Mesenchymal stem cell (in vitro differentiated cells and primary cell): ENCODE results near the gene EML2.
A peak's percentile ranks its signal among the peaks of the same experiment; 100 is the strongest.

Experiments
- DNase-seq: peaks from one replicate; pipeline ENCODE4 v3.0.0-alpha.2; 2013
- H2AFZ ChIP-seq: one replicate; pipeline ENCODE4 v1.6.1; 2013; ENCODE audit warnings: low read depth, mild to moderate bottlenecking, control low read depth, inconsistent platforms, low read length, moderate library complexity
- H2AK5ac ChIP-seq: 2 replicates; pipeline ENCODE4 v1.6.1; 2013; ENCODE audit warnings: low read length, moderate library complexity, mild to moderate bottlenecking, inconsistent platforms; ENCODE audit not compliant: severe bottlenecking
- H2BK120ac ChIP-seq: one replicate; pipeline ENCODE4 v1.6.1; 2013; ENCODE audit warnings: low read depth, mild to moderate bottlenecking, inconsistent platforms, low read length, moderate library complexity
- H2BK12ac ChIP-seq, 2 experiments: one replicate each; pipeline ENCODE4 v1.6.1; 2013; ENCODE audit warnings: inconsistent platforms in 2 of 2, low read length in 2 of 2, mild to moderate bottlenecking in 2 of 2, moderate library complexity in 2 of 2, control low read depth in 1 of 2
- H2BK15ac ChIP-seq: one replicate; pipeline ENCODE4 v1.6.1; 2013; ENCODE audit warnings: mild to moderate bottlenecking, low read depth, inconsistent platforms; ENCODE audit not compliant: poor library complexity, severe bottlenecking
- H2BK5ac ChIP-seq: 2 replicates; pipeline ENCODE4 v1.6.1; 2013; ENCODE audit warnings: low read depth, mild to moderate bottlenecking, low read length, control low read depth, inconsistent platforms; ENCODE audit not compliant: poor library complexity, severe bottlenecking
- H3K14ac ChIP-seq, 2 experiments: one replicate each; pipeline ENCODE4 v1.6.1; 2013; ENCODE audit warnings: inconsistent platforms in 2 of 2, low read length in 2 of 2, control low read depth in 1 of 2, mild to moderate bottlenecking in 1 of 2, moderate library complexity in 1 of 2
- H3K18ac ChIP-seq, 2 experiments: one replicate each; pipeline ENCODE4 v1.6.1; 2013; ENCODE audit warnings: inconsistent platforms in 2 of 2, low read length in 2 of 2, control low read depth in 1 of 2, low read depth in 1 of 2, mild to moderate bottlenecking in 1 of 2
- H3K23ac ChIP-seq, 2 experiments: one replicate each; pipeline ENCODE4 v1.6.1; 2013; ENCODE audit warnings: inconsistent platforms in 2 of 2, low read length in 2 of 2, mild to moderate bottlenecking in 2 of 2, moderate library complexity in 2 of 2, control low read depth in 1 of 2
- H3K27ac ChIP-seq: 2 replicates; pipeline ENCODE4 v1.5.1; 2013; ENCODE audit warnings: mild to moderate bottlenecking, moderate library complexity, low read length, control low read depth, inconsistent platforms; ENCODE audit not compliant: poor library complexity, severe bottlenecking
- H3K27me3 ChIP-seq, 2 experiments: 2 replicates each; pipeline versions ENCODE4 v1.6.1 to v1.7.0; 2013; ENCODE audit warnings: low read length in 2 of 2, mild to moderate bottlenecking in 2 of 2, moderate library complexity in 2 of 2, control low read depth in 1 of 2, inconsistent platforms in 1 of 2; ENCODE audit not compliant: control insufficient read depth in 1 of 2, insufficient read depth in 1 of 2
- H3K36me3 ChIP-seq, 2 experiments: 2 replicates each; pipeline versions ENCODE4 v1.6.1 to v1.7.0; 2013; ENCODE audit warnings: low read length in 2 of 2, control low read depth in 1 of 2, inconsistent platforms in 1 of 2, low read depth in 1 of 2, mild to moderate bottlenecking in 1 of 2; ENCODE audit not compliant: insufficient read depth in 2 of 2, control insufficient read depth in 1 of 2
- H3K4ac ChIP-seq, 2 experiments: one replicate each; pipeline ENCODE4 v1.6.1; 2013; ENCODE audit warnings: inconsistent platforms in 2 of 2, low read length in 2 of 2, mild to moderate bottlenecking in 2 of 2, moderate library complexity in 2 of 2, control low read depth in 1 of 2, low read depth in 1 of 2
- H3K4me1 ChIP-seq: 2 replicates; pipeline ENCODE4 v1.6.1; 2013; ENCODE audit warnings: low read depth, low read length, control low read depth; ENCODE audit not compliant: control insufficient read depth, insufficient read depth
- H3K4me2 ChIP-seq: 2 replicates; pipeline ENCODE4 v1.6.1; 2013; ENCODE audit warnings: low read length, mild to moderate bottlenecking, inconsistent platforms; ENCODE audit not compliant: poor library complexity, severe bottlenecking
- H3K4me3 ChIP-seq, 2 experiments: 2 replicates each; pipeline versions ENCODE4 v1.5.1 to v1.7.0; 2013; ENCODE audit warnings: low read length in 2 of 2, mild to moderate bottlenecking in 2 of 2, control low read depth in 1 of 2, low read depth in 1 of 2; ENCODE audit not compliant: insufficient read depth in 1 of 2
- H3K79me1 ChIP-seq: replicated peaks from 2 replicates; pipeline ENCODE4 v1.6.1; 2013; ENCODE audit warnings: mild to moderate bottlenecking, control low read depth, low read length, inconsistent platforms; ENCODE audit not compliant: poor library complexity, severe bottlenecking
- H3K9ac ChIP-seq: 2 replicates; pipeline ENCODE4 v1.7.0; 2013; ENCODE audit warnings: mild to moderate bottlenecking, low read length, moderate library complexity
- H3K9me3 ChIP-seq: 2 replicates; pipeline ENCODE4 v1.7.0; 2013; ENCODE audit warnings: mild to moderate bottlenecking, low read length; ENCODE audit not compliant: control insufficient read depth
- H4K8ac ChIP-seq: one replicate; pipeline ENCODE4 v1.6.1; 2013; ENCODE audit warnings: inconsistent platforms, mild to moderate bottlenecking, low read length, moderate library complexity
- H4K91ac ChIP-seq: one replicate; pipeline ENCODE4 v1.6.1; 2013; ENCODE audit warnings: mild to moderate bottlenecking, low read length, inconsistent platforms
- WGBS: methylation state at CpG from one replicate; pipeline ENCODE4 v1.1.7; 2013; ENCODE audit warnings: mixed read lengths; 5-methylcytosine and 5-hydroxymethylcytosine counted together

The EML2 gene

DNA sequence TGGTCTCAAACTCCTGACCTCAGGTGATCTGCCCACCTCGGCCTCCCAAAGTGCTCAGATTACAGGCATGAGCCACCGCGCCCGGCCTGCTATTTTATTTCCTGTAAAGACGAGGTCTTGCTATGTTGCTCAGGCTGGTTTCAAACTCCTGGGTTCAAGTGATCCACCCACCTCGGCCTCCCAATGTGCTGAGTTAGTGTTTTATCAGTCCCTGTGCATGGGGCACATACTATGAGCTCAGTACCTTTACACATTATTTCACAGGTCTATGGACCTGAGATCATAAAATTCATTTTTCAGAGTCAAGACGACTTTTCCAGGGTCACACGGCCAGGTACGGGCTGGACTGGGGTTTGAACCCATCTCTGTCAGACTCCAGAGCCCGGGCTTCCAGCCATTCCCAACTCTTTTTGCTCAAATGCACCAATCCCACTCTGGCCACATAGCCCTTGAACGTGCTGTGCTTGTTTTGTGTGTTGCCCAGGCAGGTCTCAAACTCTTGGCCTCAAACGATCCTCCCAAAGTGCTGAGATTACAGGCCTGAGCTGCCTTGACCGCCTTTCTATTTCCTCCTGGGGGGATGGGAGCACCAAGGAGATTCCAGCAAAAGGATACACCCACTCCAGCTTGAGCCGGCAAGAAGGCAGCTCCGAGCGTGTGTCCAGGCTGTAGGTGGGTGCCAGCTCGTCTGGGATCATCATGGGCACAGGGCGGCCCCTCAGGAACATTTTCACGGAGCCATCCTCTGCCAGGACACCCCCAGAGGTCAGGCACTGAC is 1.1 kb downstream of the EML2 start:
- Histone ChIP-seq H3K9ac (peak overlapping the region; percentile 90), H4K91ac (no peak overlapping the region), H3K9me3 (no peaks in the 10 kb centered on the region), H3K27ac (peak overlapping the region; percentile 26), H2BK12ac (peak overlapping the region in 1 of 2 experiments; percentile 40), H2AK5ac (no peak overlapping the region), H3K4me3 (peak overlapping the region; percentile 73 to 92), H2BK120ac (peak overlapping the region; percentile 27), H3K14ac (no peak overlapping the region), H3K4me2 (peak overlapping the region; percentile 88), H3K27me3 (no peaks in the 10 kb centered on the region), H2AFZ (no peak overlapping the region), H3K18ac (peak overlapping the region in 1 of 2 experiments; percentile 65), H2BK15ac (no peak overlapping the region), H3K4ac (peak overlapping the region; percentile 24 to 30), H3K23ac (no peak overlapping the region), H2BK5ac (no peak overlapping the region), H4K8ac (peak overlapping the region; percentile 2), H3K4me1 (peaks cover 24% of the 10 kb centered on the region), H3K36me3 (peaks cover 3 to 7% of the 10 kb centered on the region in 2 experiments), H3K79me1 (peaks cover 7% of the 10 kb centered on the region)
- peak; percentile 73 for DNase-seq
- WGBS = 45% methylated on average over 19 of the region's 19 CpGs

DNA sequence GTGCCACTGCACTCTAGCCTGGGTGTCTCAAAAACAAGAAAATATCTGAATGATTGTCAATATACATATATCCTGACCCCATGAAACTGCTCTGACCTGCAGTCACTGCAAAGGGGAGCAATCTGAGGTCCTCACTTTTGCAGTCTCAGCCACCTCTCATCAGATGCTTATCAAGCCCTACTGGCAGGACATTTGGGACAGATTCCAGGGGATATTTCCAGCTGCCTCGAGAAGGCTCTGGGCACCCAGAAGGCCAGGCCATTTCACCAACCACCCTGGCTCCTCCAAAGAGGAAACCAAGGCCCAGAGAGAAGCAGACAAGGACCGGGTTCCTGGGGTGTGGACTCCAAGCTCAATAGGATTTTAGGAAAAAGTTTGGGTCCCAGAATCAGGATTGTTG is 2.3 kb downstream of the EML2 start:
- H2AFZ ChIP-seq = no peak overlapping the region
- H3K4ac ChIP-seq = no peak overlapping the region
- peaks cover 25% of the 10 kb centered on the region for H3K4me1 ChIP-seq
- H2AK5ac ChIP-seq = no peak overlapping the region
- no peak overlapping the region for H2BK5ac ChIP-seq
- no peak overlapping the region for H3K23ac ChIP-seq
- H3K4me3 ChIP-seq = no peak overlapping the region
- H3K79me1 ChIP-seq = peaks cover 7% of the 10 kb centered on the region
- DNase-seq = no peak
- no peak overlapping the region for H3K18ac ChIP-seq
- H2BK12ac ChIP-seq = no peak overlapping the region
- no peak overlapping the region for H2BK15ac ChIP-seq
- H2BK120ac ChIP-seq = no peak overlapping the region
- H4K8ac ChIP-seq = no peak overlapping the region
- H3K4me2 ChIP-seq = no peak overlapping the region
- no peak overlapping the region for H3K14ac ChIP-seq
- H3K27me3 ChIP-seq = no peaks in the 10 kb centered on the region
- H3K9ac ChIP-seq = no peak overlapping the region
- WGBS = 100% methylated on average over 1 of the region's 2 CpGs
- peaks cover 3 to 7% of the 10 kb centered on the region in 2 experiments for H3K36me3 ChIP-seq
- no peak overlapping the region for H3K27ac ChIP-seq
- no peak overlapping the region for H4K91ac ChIP-seq
- H3K9me3 ChIP-seq = no peaks in the 10 kb centered on the region

DNA sequence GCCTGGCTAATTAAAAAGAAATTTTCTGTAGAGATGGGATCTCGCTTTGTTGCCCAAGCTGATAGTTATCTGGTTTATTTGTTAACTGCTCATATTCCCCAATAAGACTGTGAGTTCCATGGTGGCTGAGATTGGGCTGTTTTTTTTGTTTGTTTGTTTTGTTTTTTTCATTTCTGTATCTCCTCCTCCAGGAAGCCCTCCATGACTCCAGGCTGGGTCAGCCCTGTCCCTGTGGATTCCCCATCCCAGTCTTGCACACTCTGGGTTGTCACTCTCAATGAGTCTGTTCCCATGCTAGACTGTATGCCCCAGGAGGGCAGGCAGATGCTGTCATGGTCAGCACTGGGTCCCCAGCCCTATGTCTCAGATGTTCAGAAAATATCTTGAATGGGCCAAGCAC is 2.9 kb downstream of the EML2 start:
- H3K27me3 ChIP-seq = no peaks in the 10 kb centered on the region
- H3K36me3 ChIP-seq = peaks cover 3 to 7% of the 10 kb centered on the region in 2 experiments
- H2AK5ac ChIP-seq = no peak overlapping the region
- peaks cover 19% of the 10 kb centered on the region for H3K4me1 ChIP-seq
- H2BK120ac ChIP-seq = no peak overlapping the region
- H3K4me2 ChIP-seq = no peak overlapping the region
- no peak overlapping the region for H4K8ac ChIP-seq
- H2BK15ac ChIP-seq = no peak overlapping the region
- no peak overlapping the region for H3K18ac ChIP-seq
- H2BK12ac ChIP-seq = no peak overlapping the region
- H3K4ac ChIP-seq = no peak overlapping the region
- H2AFZ ChIP-seq = no peak overlapping the region
- 100% methylated on average over 1 of the region's 1 CpG for WGBS
- no peak overlapping the region for H4K91ac ChIP-seq
- no peak overlapping the region for H3K9ac ChIP-seq
- no peak overlapping the region for H2BK5ac ChIP-seq
- H3K79me1 ChIP-seq = peaks cover 7% of the 10 kb centered on the region
- no peak overlapping the region for H3K14ac ChIP-seq
- no peak overlapping the region for H3K23ac ChIP-seq
- no peak for DNase-seq
- no peaks in the 10 kb centered on the region for H3K9me3 ChIP-seq
- H3K4me3 ChIP-seq = no peak overlapping the region
- no peak overlapping the region for H3K27ac ChIP-seq

DNA sequence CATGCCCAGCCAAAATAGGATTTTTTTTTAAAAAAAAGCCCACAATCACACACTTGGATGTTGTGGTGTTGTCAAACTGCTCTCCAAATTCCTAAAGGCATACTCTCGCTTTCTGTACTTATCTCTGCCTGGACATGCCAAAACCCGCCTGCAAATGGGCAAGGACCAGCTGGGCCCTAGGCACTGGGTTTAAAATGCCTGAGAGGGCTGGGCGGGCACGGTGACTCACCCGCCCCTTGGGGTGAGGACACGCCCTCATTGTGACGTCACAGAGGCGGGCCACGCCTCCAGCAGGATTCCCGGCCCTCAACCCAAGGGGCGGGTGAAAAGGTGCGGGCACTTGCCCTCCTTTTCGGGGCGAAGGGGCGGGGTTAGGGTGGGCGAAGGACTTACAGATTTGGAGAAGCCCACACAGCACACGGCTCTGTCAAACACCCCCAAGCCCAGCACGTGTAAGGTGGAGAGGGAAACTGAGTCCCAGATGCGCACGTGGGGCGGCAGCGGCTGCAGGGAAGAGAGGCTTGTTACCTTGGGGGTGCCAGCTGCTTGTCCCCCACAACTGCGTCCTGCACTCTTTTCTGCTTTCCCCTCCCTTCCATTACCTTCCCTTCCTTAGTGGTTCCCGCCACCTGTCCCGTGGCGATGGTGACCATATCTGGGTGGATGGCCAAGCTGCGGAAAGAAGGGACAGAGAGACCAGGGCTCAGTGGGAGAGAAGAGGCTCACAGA is 6.6 kb downstream of the EML2 start:
- no peak overlapping the region for H3K18ac ChIP-seq
- H3K4me2 ChIP-seq = no peak overlapping the region
- WGBS = 45% methylated on average over 21 of the region's 27 CpGs
- H3K4ac ChIP-seq = peak overlapping the region in 1 of 2 experiments; percentile 11
- no peak overlapping the region for H2AK5ac ChIP-seq
- H3K9ac ChIP-seq = no peak overlapping the region
- H3K27me3 ChIP-seq = no peaks in the 10 kb centered on the region
- H2BK120ac ChIP-seq = no peak overlapping the region
- H2BK12ac ChIP-seq = no peak overlapping the region
- H3K4me1 ChIP-seq = peaks cover 14% of the 10 kb centered on the region
- peak overlapping the region; percentile 88 for H4K8ac ChIP-seq
- DNase-seq = peak; percentile 85
- no peak overlapping the region for H2AFZ ChIP-seq
- peak overlapping the region; percentile 66 for H3K27ac ChIP-seq
- H3K23ac ChIP-seq = no peak overlapping the region
- no peak overlapping the region for H3K14ac ChIP-seq
- H3K4me3 ChIP-seq = no peak overlapping the region
- peaks cover 8% of the 10 kb centered on the region for H3K79me1 ChIP-seq
- peak overlapping the region; percentile 34 for H4K91ac ChIP-seq
- H3K9me3 ChIP-seq = no peaks in the 10 kb centered on the region
- H2BK5ac ChIP-seq = no peak overlapping the region
- H3K36me3 ChIP-seq = peaks cover 22 to 25% of the 10 kb centered on the region in 2 experiments
- H2BK15ac ChIP-seq = no peak overlapping the region
